ENCODE measurements around the gene ISG15. TPM values are rescaled to one million over a fixed set of nuclear protein-coding genes. Genes with fewer than 3 reads are reported as not detected.

The ISG15 gene
- total RNA-seq, 1 experiment from 2014 or later: 63.1 TPM

DNA sequence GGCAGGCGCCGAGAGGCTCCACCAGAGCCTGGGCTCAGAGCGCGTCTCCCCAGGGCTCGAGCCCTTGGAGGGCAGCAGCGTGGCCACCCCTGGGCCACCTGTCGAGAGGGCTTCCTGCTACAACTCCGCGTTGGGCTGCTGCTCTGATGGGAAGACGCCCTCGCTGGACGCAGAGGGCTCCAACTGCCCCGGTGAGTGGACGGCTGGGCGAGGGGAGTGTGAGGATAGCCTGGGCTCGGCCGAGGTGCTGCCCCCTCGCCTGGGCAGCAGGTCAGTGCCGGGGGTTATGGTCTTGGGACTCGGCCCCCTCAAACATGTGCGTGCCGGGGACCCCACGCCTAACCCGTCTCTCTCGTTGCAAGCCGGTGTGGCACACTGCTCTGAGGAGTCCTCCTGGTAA lies 33.5 kb downstream of the ISG15 start:
- CTCF ChIA-PET: no interaction called here
- no peaks in the 10 kb centered on the region for H3K4me1 Mint-ChIP-seq (ENCODE audit: low read depth, unreplicated experiment)
- no peaks in the 10 kb centered on the region for H3K27me3 Mint-ChIP-seq (ENCODE audit: insufficient read depth, unreplicated experiment)
- no peaks in the 10 kb centered on the region for H3K9me3 Mint-ChIP-seq (ENCODE audit: unreplicated experiment)
- Histone ChIP-seq H3K4me3 (ENCODE audit: low read depth, low read length) (no peak overlapping the region), H3K27me3 (replicated peaks; ENCODE audit: control insufficient read depth, insufficient read depth, low read length) (no peaks in the 10 kb centered on the region), H3K4me1 (no peaks in the 10 kb centered on the region), H3K9me3 (no peaks in the 10 kb centered on the region), H3K36me3 (ENCODE audit: control insufficient read depth, insufficient read depth, low read length) (peaks cover 2% of the 10 kb centered on the region; the same call in 1 of the 2 replicates)
- H3K36me3 Mint-ChIP-seq (ENCODE audit: insufficient read depth, unreplicated experiment): peaks cover 46% of the 10 kb centered on the region
- POLR2A ChIA-PET: no interaction called here
- TF ChIP-seq, protein P1, sequence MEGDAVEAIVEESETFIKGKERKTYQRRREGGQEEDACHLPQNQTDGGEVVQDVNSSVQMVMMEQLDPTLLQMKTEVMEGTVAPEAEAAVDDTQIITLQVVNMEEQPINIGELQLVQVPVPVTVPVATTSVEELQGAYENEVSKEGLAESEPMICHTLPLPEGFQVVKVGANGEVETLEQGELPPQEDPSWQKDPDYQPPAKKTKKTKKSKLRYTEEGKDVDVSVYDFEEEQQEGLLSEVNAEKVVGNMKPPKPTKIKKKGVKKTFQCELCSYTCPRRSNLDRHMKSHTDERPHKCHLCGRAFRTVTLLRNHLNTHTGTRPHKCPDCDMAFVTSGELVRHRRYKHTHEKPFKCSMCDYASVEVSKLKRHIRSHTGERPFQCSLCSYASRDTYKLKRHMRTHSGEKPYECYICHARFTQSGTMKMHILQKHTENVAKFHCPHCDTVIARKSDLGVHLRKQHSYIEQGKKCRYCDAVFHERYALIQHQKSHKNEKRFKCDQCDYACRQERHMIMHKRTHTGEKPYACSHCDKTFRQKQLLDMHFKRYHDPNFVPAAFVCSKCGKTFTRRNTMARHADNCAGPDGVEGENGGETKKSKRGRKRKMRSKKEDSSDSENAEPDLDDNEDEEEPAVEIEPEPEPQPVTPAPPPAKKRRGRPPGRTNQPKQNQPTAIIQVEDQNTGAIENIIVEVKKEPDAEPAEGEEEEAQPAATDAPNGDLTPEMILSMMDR (IDR thresholded peaks at IDR 0.05; ENCODE audit: insufficient read depth in 1 of 2, low read depth in 1 of 2, low read length in 1 of 2, severe bottlenecking in 1 of 2, unreplicated experiment in 1 of 2): no peak
- no TSS peak for BruUV-seq (replicated peaks)
- DNase-seq: no peak
- H3K27ac Mint-ChIP-seq (ENCODE audit: unreplicated experiment): no peak overlapping the region
- intact Hi-C loops (cut with micrococcal nuclease; ENCODE audit: unreplicated experiment): no loop called here
- no peak overlapping the region for H3K4me3 Mint-ChIP-seq (ENCODE audit: unreplicated experiment)

DNA sequence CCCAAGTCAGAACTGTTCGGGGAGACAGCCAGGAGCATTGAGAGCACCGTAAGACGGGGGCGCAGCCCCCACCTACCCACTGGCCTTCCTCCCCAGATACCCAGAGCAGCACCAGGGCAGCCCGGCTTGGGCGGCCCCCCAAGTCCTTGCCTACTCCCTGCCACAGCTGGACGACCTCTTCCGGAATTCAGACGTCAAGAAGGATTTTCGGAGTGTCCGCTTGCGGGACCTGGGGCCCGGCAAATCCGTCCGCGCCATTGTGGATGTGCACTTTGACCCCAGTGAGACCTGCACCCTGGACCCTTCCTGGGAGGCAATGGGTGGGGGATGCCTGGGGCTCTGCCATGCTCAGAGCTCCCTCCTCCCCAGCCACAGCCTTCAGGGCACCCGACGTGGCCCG lies 34.1 kb downstream of the ISG15 start:
- Histone ChIP-seq H3K9me3 (no peaks in the 10 kb centered on the region), H3K27me3 (replicated peaks; ENCODE audit: control insufficient read depth, insufficient read depth, low read length) (no peaks in the 10 kb centered on the region), H3K36me3 (ENCODE audit: control insufficient read depth, insufficient read depth, low read length) (peaks cover 2% of the 10 kb centered on the region; the same call in 1 of the 2 replicates), H3K4me3 (ENCODE audit: low read depth, low read length) (no peak overlapping the region), H3K4me1 (no peaks in the 10 kb centered on the region)
- ChIA-PET POLR2A (no interaction called here), CTCF (no interaction called here)
- no TSS peak for BruUV-seq (replicated peaks)
- Mint-ChIP-seq H3K36me3 (ENCODE audit: insufficient read depth, unreplicated experiment) (peaks cover 46% of the 10 kb centered on the region), H3K27me3 (ENCODE audit: insufficient read depth, unreplicated experiment) (no peaks in the 10 kb centered on the region), H3K4me3 (ENCODE audit: unreplicated experiment) (no peak overlapping the region), H3K27ac (ENCODE audit: unreplicated experiment) (no peak overlapping the region), H3K4me1 (ENCODE audit: low read depth, unreplicated experiment) (no peaks in the 10 kb centered on the region), H3K9me3 (ENCODE audit: unreplicated experiment) (no peaks in the 10 kb centered on the region)
- intact Hi-C loops (cut with micrococcal nuclease; ENCODE audit: unreplicated experiment): no loop called here
- DNase-seq: no peak
- TF ChIP-seq, protein P1 (IDR thresholded peaks at IDR 0.05; ENCODE audit: insufficient read depth in 1 of 2, low read depth in 1 of 2, low read length in 1 of 2, severe bottlenecking in 1 of 2, unreplicated experiment in 1 of 2): no peak

DNA sequence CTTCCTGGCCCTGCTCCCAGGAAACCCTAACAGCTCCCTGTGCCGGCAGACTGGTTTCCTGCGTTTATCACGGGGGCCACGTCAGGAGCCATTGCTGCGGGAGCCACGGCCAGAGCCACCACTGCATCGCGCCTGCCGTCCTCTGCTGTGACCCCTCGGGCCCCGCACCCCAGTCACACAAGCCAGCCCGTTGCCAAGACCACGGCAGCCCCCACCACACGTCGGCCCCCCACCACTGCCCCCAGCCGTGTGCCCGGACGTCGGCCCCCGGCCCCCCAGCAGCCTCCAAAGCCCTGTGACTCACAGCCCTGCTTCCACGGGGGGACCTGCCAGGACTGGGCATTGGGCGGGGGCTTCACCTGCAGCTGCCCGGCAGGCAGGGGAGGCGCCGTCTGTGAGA lies 34.7 kb downstream of the ISG15 start:
- intact Hi-C loops (cut with micrococcal nuclease; ENCODE audit: unreplicated experiment): no loop called here
- H3K36me3 Mint-ChIP-seq (ENCODE audit: insufficient read depth, unreplicated experiment): peaks cover 46% of the 10 kb centered on the region
- TF ChIP-seq, protein P1 (IDR thresholded peaks at IDR 0.05; ENCODE audit: insufficient read depth in 1 of 2, low read depth in 1 of 2, low read length in 1 of 2, severe bottlenecking in 1 of 2, unreplicated experiment in 1 of 2): no peak
- Histone ChIP-seq H3K4me3 (ENCODE audit: low read depth, low read length) (no peak overlapping the region), H3K27me3 (replicated peaks; ENCODE audit: control insufficient read depth, insufficient read depth, low read length) (no peaks in the 10 kb centered on the region), H3K36me3 (ENCODE audit: control insufficient read depth, insufficient read depth, low read length) (peaks cover 2% of the 10 kb centered on the region; the same call in 1 of the 2 replicates), H3K4me1 (no peaks in the 10 kb centered on the region), H3K9me3 (no peaks in the 10 kb centered on the region)
- no peak for DNase-seq
- CTCF ChIA-PET: no interaction called here
- H3K4me3 Mint-ChIP-seq (ENCODE audit: unreplicated experiment): no peak overlapping the region
- H3K9me3 Mint-ChIP-seq (ENCODE audit: unreplicated experiment): no peaks in the 10 kb centered on the region
- no TSS peak for BruUV-seq (replicated peaks)
- H3K27me3 Mint-ChIP-seq (ENCODE audit: insufficient read depth, unreplicated experiment): no peaks in the 10 kb centered on the region
- H3K27ac Mint-ChIP-seq (ENCODE audit: unreplicated experiment): no peak overlapping the region
- POLR2A ChIA-PET: no interaction called here
- no peaks in the 10 kb centered on the region for H3K4me1 Mint-ChIP-seq (ENCODE audit: low read depth, unreplicated experiment)
